ENCODE measurements around the gene SCEL. TPM values are rescaled to one million over a fixed set of nuclear protein-coding genes. Genes with fewer than 3 reads are reported as not detected.

Gene SCEL
- total and polyA plus RNA-seq, 2 of the 4 experiments (the other 2 are of a cell fraction) = not detected

DNA sequence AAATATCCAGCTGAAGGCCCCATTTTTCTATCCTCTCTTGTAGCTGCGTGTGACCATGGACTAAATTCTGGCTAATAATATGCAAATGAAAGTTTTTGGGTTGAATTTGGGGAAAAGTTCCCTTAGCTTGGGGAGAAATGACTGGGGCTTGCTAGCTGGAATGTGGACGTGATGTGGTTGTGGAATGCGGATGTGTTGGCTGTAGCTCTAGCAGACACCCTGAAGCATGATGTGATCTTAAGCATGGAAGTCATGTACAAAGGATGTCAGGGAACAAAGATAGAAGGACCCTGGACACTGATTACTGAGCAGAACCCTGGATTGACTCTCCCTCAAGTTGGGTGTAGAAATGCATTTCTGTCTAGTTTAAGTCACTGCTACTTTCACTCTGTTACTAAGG lies 25.4 kb upstream of the SCEL start:
- Histone ChIP-seq H3K79me1 (ENCODE audit: low read depth in 1 of 2, low read length in 2 of 2) (no peaks in the 10 kb centered on the region), H3K27ac (ENCODE audit: insufficient read depth, low read length) (no peak overlapping the region), H3K27me3 (ENCODE audit: control insufficient read depth, insufficient read depth, low read length) (no peaks in the 10 kb centered on the region), H3K9me3 (ENCODE audit: control insufficient read depth, insufficient read depth, low read length) (no peaks in the 10 kb centered on the region), H4K8ac (ENCODE audit: low read depth in 2 of 2, low read length in 2 of 2) (no peak overlapping the region), H3K56ac (ENCODE audit: extremely low read depth, insufficient read depth, low read length) (no peak overlapping the region), H3K9ac (ENCODE audit: low read depth, low read length) (no peak overlapping the region), H3K14ac (replicated peaks; ENCODE audit: low read depth, low read length) (no peak overlapping the region), H3K36me3 (ENCODE audit: control insufficient read depth, insufficient read depth, low read length) (no peaks in the 10 kb centered on the region), H3K23ac (ENCODE audit: low read depth, low read length) (no peak overlapping the region), H3K9me1 (ENCODE audit: insufficient read depth, low read length) (no peaks in the 10 kb centered on the region), H3K4me2 (ENCODE audit: low read depth, low read length) (no peak overlapping the region), H4K91ac (ENCODE audit: insufficient read depth, low read depth, low read length) (no peak overlapping the region), H2AK9ac (replicated peaks; ENCODE audit: low read depth, low read length, poor library complexity) (no peak overlapping the region), H3K4me3 (ENCODE audit: insufficient read depth, low read depth, low read length) (no peak overlapping the region), H2AK5ac (ENCODE audit: low read depth, low read length) (no peak overlapping the region), H3K4me1 (ENCODE audit: control insufficient read depth, insufficient read depth, low read length) (no peaks in the 10 kb centered on the region), H3K4ac (ENCODE audit: low read depth, low read length) (no peak overlapping the region), H4K20me1 (ENCODE audit: insufficient read depth, low read length) (no peaks in the 10 kb centered on the region), H2AFZ (replicated peaks; ENCODE audit: low read length, poor library complexity) (no peak overlapping the region), H2BK120ac (ENCODE audit: low read depth, low read length) (no peak overlapping the region), H3K18ac (ENCODE audit: low read depth, low read length) (no peak overlapping the region), H2BK15ac (ENCODE audit: low read depth, low read length) (no peak overlapping the region), H2BK20ac (ENCODE audit: low read depth, low read length) (no peak overlapping the region), H2BK5ac (ENCODE audit: low read depth, low read length, poor library complexity, severe bottlenecking) (no peak overlapping the region), H4K5ac (ENCODE audit: low read depth, low read length) (no peak overlapping the region)
- ATAC-seq (ENCODE audit: low read depth) (no peak), DNase-seq (no peak)
- in situ Hi-C loops (cut with MboI; ENCODE audit: low sequenced_read_pairs) = no loop called here
- POLR2A ChIA-PET (ENCODE audit: unreplicated experiment) = no interaction called here
- dilution Hi-C loops (cut with HindIII; ENCODE audit: low sequenced_read_pairs, unreplicated experiment) = no loop called here
- intact Hi-C loops (cut with micrococcal nuclease) = no loop called here
- WGBS, 2 experiments (ENCODE audit: extremely low coverage in 2 of 2, insufficient read length in 1 of 2) = 90% methylated on average over 2 of the region's 3 CpGs; no CpG with 5 or more reads in 1 of the 2 experiments
- no peak for TF ChIP-seq NFE2L2 (IDR thresholded peaks at IDR 0.05; ENCODE audit: low read depth, low read length)
- TF ChIP-seq MXI1 (IDR thresholded peaks at IDR 0.05; ENCODE audit: borderline replicate concordance, low read depth, low read length) = no peak
- TF ChIP-seq, protein P1, sequence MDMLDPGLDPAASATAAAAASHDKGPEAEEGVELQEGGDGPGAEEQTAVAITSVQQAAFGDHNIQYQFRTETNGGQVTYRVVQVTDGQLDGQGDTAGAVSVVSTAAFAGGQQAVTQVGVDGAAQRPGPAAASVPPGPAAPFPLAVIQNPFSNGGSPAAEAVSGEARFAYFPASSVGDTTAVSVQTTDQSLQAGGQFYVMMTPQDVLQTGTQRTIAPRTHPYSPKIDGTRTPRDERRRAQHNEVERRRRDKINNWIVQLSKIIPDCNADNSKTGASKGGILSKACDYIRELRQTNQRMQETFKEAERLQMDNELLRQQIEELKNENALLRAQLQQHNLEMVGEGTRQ (IDR thresholded peaks at IDR 0.05; ENCODE audit: low read depth, low read length) = no peak
- no peak for TF ChIP-seq RAD21 (IDR thresholded peaks at IDR 0.05; ENCODE audit: low read length)
- no peak for TF ChIP-seq CEBPB (IDR thresholded peaks at IDR 0.05; ENCODE audit: low read depth, low read length)
- no peak for TF ChIP-seq CHD1 (IDR thresholded peaks at IDR 0.05; ENCODE audit: low read depth, low read length)
- TF ChIP-seq RCOR1 (IDR thresholded peaks at IDR 0.05; ENCODE audit: insufficient replicate concordance, low read length) = no peak
- no peak for TF ChIP-seq BHLHE40 (IDR thresholded peaks at IDR 0.05; ENCODE audit: low read depth, low read length)
- no peak for TF ChIP-seq FOS (IDR thresholded peaks at IDR 0.05; ENCODE audit: low read depth, low read length)
- no peak for TF ChIP-seq RFX5 (IDR thresholded peaks at IDR 0.05; ENCODE audit: low read depth, low read length)
- TF ChIP-seq POLR2A (IDR thresholded peaks at IDR 0.05; ENCODE audit: low read depth, low read length) = no peak
- TF ChIP-seq, protein P2, sequence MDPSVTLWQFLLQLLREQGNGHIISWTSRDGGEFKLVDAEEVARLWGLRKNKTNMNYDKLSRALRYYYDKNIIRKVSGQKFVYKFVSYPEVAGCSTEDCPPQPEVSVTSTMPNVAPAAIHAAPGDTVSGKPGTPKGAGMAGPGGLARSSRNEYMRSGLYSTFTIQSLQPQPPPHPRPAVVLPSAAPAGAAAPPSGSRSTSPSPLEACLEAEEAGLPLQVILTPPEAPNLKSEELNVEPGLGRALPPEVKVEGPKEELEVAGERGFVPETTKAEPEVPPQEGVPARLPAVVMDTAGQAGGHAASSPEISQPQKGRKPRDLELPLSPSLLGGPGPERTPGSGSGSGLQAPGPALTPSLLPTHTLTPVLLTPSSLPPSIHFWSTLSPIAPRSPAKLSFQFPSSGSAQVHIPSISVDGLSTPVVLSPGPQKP (IDR thresholded peaks at IDR 0.05; ENCODE audit: borderline replicate concordance, low read depth, low read length) = no peak
- no peak for TF ChIP-seq SMC3 (IDR thresholded peaks at IDR 0.05; ENCODE audit: low read depth, low read length)
- no peak for TF ChIP-seq MAZ (IDR thresholded peaks at IDR 0.05; ENCODE audit: borderline replicate concordance, low read depth, low read length)
- TF ChIP-seq, protein P3, sequence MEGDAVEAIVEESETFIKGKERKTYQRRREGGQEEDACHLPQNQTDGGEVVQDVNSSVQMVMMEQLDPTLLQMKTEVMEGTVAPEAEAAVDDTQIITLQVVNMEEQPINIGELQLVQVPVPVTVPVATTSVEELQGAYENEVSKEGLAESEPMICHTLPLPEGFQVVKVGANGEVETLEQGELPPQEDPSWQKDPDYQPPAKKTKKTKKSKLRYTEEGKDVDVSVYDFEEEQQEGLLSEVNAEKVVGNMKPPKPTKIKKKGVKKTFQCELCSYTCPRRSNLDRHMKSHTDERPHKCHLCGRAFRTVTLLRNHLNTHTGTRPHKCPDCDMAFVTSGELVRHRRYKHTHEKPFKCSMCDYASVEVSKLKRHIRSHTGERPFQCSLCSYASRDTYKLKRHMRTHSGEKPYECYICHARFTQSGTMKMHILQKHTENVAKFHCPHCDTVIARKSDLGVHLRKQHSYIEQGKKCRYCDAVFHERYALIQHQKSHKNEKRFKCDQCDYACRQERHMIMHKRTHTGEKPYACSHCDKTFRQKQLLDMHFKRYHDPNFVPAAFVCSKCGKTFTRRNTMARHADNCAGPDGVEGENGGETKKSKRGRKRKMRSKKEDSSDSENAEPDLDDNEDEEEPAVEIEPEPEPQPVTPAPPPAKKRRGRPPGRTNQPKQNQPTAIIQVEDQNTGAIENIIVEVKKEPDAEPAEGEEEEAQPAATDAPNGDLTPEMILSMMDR (conservative IDR thresholded peaks at IDR 0.05; ENCODE audit: low read depth, low read length) = no peak
- TF ChIP-seq MAFK (IDR thresholded peaks at IDR 0.05; ENCODE audit: low read depth, low read length) = no peak
- CTCF ChIA-PET = no interaction called here
- BruUV-seq (replicated peaks) = no TSS peak

All from IMR-90 (cell line).